Adrenal gland (tissue), 12 donors: Measurements from ENCODE around the gene SSBP3. TPM values are rescaled to one million over a fixed set of nuclear protein-coding genes. Genes with fewer than 3 reads are reported as not detected.

Experiments used
- DNase-seq, 7 donors: peaks; one replicate each; pipeline ENCODE4 v3.0.0-alpha.2; 2019 to 2020
- H3K27ac ChIP-seq, 5 donors: fragments of 200-600 bp; sonication (generic) in 4 of 5; 1 replicate in 3 of 5; 2 replicates in 2 of 5; pipeline versions ENCODE4 v1.5.1 to v1.8.0; 2016 to 2020; ENCODE audit warnings: mild to moderate bottlenecking in 1 of 5
- H3K27me3 ChIP-seq: fragments of 200-600 bp; 2 replicates; pipeline ENCODE4 v1.8.0; 2021
- H3K36me3 ChIP-seq, 2 donors: fragments of 200-600 bp; replicated peaks in 1 of 2; 1 replicate in 1 of 2; 2 replicates in 1 of 2; pipeline versions ENCODE4 v1.5.1 to v1.8.0; 2018 to 2022
- H3K4me1 ChIP-seq, 2 donors: fragments of 200-600 bp; replicated peaks in 1 of 2; 1 replicate in 1 of 2; 2 replicates in 1 of 2; pipeline versions ENCODE4 v1.5.1 to v1.8.0; 2018 to 2021
- H3K4me3 ChIP-seq, 4 donors: fragments of 200-600 bp; sonication (generic) in 3 of 4; one replicate each; pipeline ENCODE4 v1.5.1; 2016 to 2018
- H3K9me3 ChIP-seq, 3 donors: fragments of 200-600 bp; sonication (generic) in 1 of 3; replicated peaks in 1 of 3; 1 replicate in 2 of 3; 2 replicates in 1 of 3; pipeline versions ENCODE4 v1.5.1 to v1.8.0; 2016 to 2021
- POLR2A ChIP-seq, 2 donors: fragments of 450-650 bp; IDR thresholded peaks; one replicate each; pipeline ENCODE4 v1.6.1; 2017; ENCODE audit warnings: antibody characterized with exemption in 2 of 2, mild to moderate bottlenecking in 2 of 2, moderate library complexity in 1 of 2
- WGBS, 4 donors: extraction: QIAGEN DNeasy Blood & Tissue Kit in 2 of 4; methylation state at CpG; one replicate each; pipeline versions ENCODE4 v1.1.5 to v1.1.7; 2013 to 2017; 5-methylcytosine and 5-hydroxymethylcytosine counted together
- intact Hi-C, 2 donors: fragments of 100-400 bp; cut with DNase I; formaldehyde crosslinking; loops; one replicate each; pipeline versions ENCODE4 v1.14.1 to v1.15.0; 2022 to 2023
- polyA plus RNA-seq, 3 donors: library from polyadenylated mRNA; stranded (reverse); fragments of 200-250 nt in 2 of 3; fragments of 350-450 nt in 1 of 3; fragmentation: Illumina TruSeq in 1 of 3; extraction: RNeasy Lipid Tissue Mini Kit (QIAGEN cat#74804) in 1 of 3; gene quantifications; one replicate each; pipeline ENCODE4 v1.2.3, GENCODE V29; 2013 to 2014
- total RNA-seq, 9 donors: library from RNA; depleted of rRNA in 4 of 9; stranded (reverse); fragments of >200 nt in 4 of 9; fragments of 120-200 nt in 1 of 9; fragmentation: NEBNext Ultra II Directional in 1 of 9; extraction: Animal tissue kit (Norgen Biotek cat#: 25700) in 1 of 9; gene quantifications; one replicate each; pipeline versions ENCODE4 v1.1.0 to v1.2.4, GENCODE V29; 2013 to 2023
- TF ChIP-seq, protein P1 (sequence below), 6 experiments: fragments of 450-650 bp in 4 of 6; fragments of 200-600 bp in 2 of 6; sonication (generic) in 1 of 6; IDR thresholded peaks; 1 replicate in 5 of 6; 2 replicates in 1 of 6; pipeline versions ENCODE4 v1.5.1 to v1.8.0; 2016 to 2021; ENCODE audit warnings: antibody characterized with exemption in 6 of 6, mild to moderate bottlenecking in 2 of 6, moderate library complexity in 1 of 6
- donor health status: healthy with polysubstance abuse.
- donor health status: Bipolar disorder and iron deficiency.
- donor health status: DM: yes; HTN: yes; CAD: no.
- donor health status: DM: no; HTN: no; CAD: no.
- donor health status: DM: no; HTN: no; CAD: no.
- donor health status: DM: yes; HTN: yes; CAD: no.

The SSBP3 gene
- total and polyA plus RNA-seq, 12 donors: 15.3 to 150 (median 66.0) TPM

DNA sequence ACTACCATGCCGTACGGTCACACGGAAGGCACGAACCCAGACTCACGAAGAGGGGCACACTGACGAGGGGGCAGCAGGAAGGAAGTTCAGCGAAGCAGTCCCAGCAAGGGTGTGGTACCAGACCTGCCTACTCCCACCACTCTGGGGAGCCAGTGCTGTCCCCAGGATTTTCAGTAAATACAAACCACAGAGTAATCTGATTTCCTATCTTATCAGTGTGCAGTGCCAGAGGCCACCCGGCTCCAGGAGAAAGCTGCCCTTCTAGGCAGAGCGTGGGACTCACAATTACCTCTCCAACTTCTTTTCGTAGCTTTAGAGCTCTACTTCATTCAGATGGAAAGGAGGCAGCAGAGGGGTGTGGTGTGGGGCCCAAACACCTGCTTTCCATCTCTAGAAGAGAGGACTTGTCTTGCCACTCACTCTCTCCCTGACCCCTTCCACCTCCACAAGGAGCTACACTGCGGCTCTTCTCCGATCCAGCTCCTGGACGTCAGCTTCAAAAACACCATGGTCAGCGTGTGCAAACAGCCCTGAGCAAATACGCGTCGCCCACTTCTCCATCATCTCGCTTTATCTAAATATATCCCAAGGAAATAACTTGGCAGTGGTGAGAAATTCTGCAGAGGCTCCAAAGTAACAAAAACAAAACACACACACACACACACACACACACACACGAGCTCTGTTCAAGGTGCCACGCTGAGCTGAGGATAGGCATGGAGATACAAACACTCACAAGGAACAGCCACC is 107.7 kb downstream of the SSBP3 start:
- WGBS, 4 donors: 40 to 59% (median 44%) methylated on average over 18 to 20 of the region's 20 CpGs
- Histone ChIP-seq H3K4me1 (peaks cover 11 to 54% of the 10 kb centered on the region in 2 donors), H3K4me3 (no peak overlapping the region), H3K27ac (peak overlapping the region in 3 of 5 donors; percentile 41 to 78 (median 75)), H3K36me3 (no peaks in the 10 kb centered on the region), H3K9me3 (no peaks in the 10 kb centered on the region), H3K27me3 (no peaks in the 10 kb centered on the region)
- TF ChIP-seq, protein P1, sequence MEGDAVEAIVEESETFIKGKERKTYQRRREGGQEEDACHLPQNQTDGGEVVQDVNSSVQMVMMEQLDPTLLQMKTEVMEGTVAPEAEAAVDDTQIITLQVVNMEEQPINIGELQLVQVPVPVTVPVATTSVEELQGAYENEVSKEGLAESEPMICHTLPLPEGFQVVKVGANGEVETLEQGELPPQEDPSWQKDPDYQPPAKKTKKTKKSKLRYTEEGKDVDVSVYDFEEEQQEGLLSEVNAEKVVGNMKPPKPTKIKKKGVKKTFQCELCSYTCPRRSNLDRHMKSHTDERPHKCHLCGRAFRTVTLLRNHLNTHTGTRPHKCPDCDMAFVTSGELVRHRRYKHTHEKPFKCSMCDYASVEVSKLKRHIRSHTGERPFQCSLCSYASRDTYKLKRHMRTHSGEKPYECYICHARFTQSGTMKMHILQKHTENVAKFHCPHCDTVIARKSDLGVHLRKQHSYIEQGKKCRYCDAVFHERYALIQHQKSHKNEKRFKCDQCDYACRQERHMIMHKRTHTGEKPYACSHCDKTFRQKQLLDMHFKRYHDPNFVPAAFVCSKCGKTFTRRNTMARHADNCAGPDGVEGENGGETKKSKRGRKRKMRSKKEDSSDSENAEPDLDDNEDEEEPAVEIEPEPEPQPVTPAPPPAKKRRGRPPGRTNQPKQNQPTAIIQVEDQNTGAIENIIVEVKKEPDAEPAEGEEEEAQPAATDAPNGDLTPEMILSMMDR (IDR thresholded peaks at IDR 0.05): no peak
- no peak for TF ChIP-seq POLR2A (IDR thresholded peaks at IDR 0.05)
- peak in 1 of 7 donors; percentile 45 for DNase-seq
- intact Hi-C loops: no loop called here

GRCh38 chr1:54297596-54298283 is 108.5 kb downstream of the SSBP3 start:
- intact Hi-C loops: no loop called here
- TF ChIP-seq POLR2A (IDR thresholded peaks at IDR 0.05): no peak
- TF ChIP-seq, protein P1 (IDR thresholded peaks at IDR 0.05): no peak
- peak in 1 of 7 donors; percentile 78 for DNase-seq
- Histone ChIP-seq H3K4me1 (peaks cover 11 to 49% of the 10 kb centered on the region in 2 donors), H3K9me3 (no peaks in the 10 kb centered on the region), H3K36me3 (no peaks in the 10 kb centered on the region), H3K4me3 (no peak overlapping the region), H3K27ac (peak overlapping the region in 3 of 5 donors; percentile 41 to 78 (median 75)), H3K27me3 (no peaks in the 10 kb centered on the region)
- WGBS, 4 donors: 83 to 85% (median 84%) methylated on average over 1 to 6 of the region's 6 CpGs

DNA sequence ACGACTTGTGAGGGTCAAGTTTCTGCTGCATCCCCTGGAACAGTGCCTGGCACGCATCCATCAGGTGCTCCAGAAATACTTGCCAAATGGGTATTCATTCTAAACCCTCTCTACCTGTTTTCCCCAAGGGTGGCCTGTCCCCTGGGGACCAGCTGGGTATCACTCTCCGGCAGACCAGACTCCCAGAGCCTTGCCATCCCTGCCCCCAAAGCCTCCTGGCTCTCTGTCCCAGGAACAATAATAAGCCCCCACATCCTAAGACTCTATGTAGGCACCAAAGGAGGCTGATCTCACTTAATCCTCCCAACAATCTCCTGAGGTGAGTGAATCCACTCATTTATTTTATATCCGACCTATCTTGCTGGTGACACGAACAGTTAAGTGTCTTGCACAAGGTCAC is 109.5 kb downstream of the SSBP3 start:
- intact Hi-C loops: no loop called here
- TF ChIP-seq, protein P1 (IDR thresholded peaks at IDR 0.05): no peak
- TF ChIP-seq POLR2A (IDR thresholded peaks at IDR 0.05): no peak
- DNase-seq: no peak
- no peaks in the 10 kb centered on the region for H3K9me3 ChIP-seq
- no peaks in the 10 kb centered on the region for H3K27me3 ChIP-seq
- no peak overlapping the region for H3K4me3 ChIP-seq
- H3K4me1 ChIP-seq: peaks cover 11 to 56% of the 10 kb centered on the region in 2 donors
- H3K27ac ChIP-seq: peak overlapping the region in 2 of 5 donors; percentile 75 to 78
- no peaks in the 10 kb centered on the region for H3K36me3 ChIP-seq
- 76 to 87% (median 79%) methylated on average over 5 of the region's 5 CpGs for WGBS, 4 donors

GRCh38 chr1:54294887-54295286 is 111.3 kb downstream of the SSBP3 start:
- no peak for DNase-seq
- peaks cover 11 to 74% of the 10 kb centered on the region in 2 donors for H3K4me1 ChIP-seq
- H3K36me3 ChIP-seq: no peaks in the 10 kb centered on the region
- intact Hi-C loops: no loop called here
- no peak overlapping the region for H3K4me3 ChIP-seq
- no peaks in the 10 kb centered on the region for H3K9me3 ChIP-seq
- WGBS, 4 donors: 65 to 83% (median 79%) methylated on average over 6 of the region's 6 CpGs
- no peak for TF ChIP-seq POLR2A (IDR thresholded peaks at IDR 0.05)
- TF ChIP-seq, protein P1 (IDR thresholded peaks at IDR 0.05): no peak
- no peaks in the 10 kb centered on the region for H3K27me3 ChIP-seq
- peak overlapping the region in 2 of 5 donors; percentile 47 to 75 for H3K27ac ChIP-seq
